Mucosa of descending colon (tissue), 3 donors: ENCODE measurements around the gene RRP9. TPM values are rescaled to one million over a fixed set of nuclear protein-coding genes. Genes with fewer than 3 reads are reported as not detected.

Experiments used
- ATAC-seq: fragments of 200-7000 bp; cut with Tn5 transposase; one replicate; pipeline ENCODE4 v1.9.1; 2020; ENCODE audit warnings: mild to moderate bottlenecking, moderate library complexity
- DNase-seq, 3 donors: peaks; one replicate each; pipeline ENCODE4 v3.0.0-alpha.2; 2020
- H3K36me3 ChIP-seq: fragments of 200-600 bp; one replicate; pipeline ENCODE4 v1.8.0; 2021; ENCODE audit warnings: low read depth, mild to moderate bottlenecking
- H3K4me1 ChIP-seq: fragments of 200-600 bp; one replicate; pipeline ENCODE4 v1.8.0; 2021; ENCODE audit warnings: low read depth, mild to moderate bottlenecking
- H3K4me3 ChIP-seq: fragments of 200-600 bp; one replicate; pipeline ENCODE4 v1.8.0; 2021; ENCODE audit warnings: mild to moderate bottlenecking
- H3K9me3 ChIP-seq: fragments of 200-600 bp; one replicate; pipeline ENCODE4 v1.8.0; 2021; ENCODE audit warnings: mild to moderate bottlenecking
- intact Hi-C, 2 donors: fragments of 100-400 bp; cut with DNase I in 1 of 2; cut with micrococcal nuclease in 1 of 2; formaldehyde crosslinking; loops; one replicate each; pipeline versions ENCODE4 v1.11.0 to v1.11.1; 2022; cut with DNase I, micrococcal nuclease
- total RNA-seq, 3 donors: library from RNA; stranded (reverse); fragmentation: NEBNext Ultra II Directional in 2 of 3; extraction: Animal tissue kit (Norgen Biotek cat#: 25700) in 2 of 3; gene quantifications; one replicate each; pipeline versions ENCODE4 v1.2.1 to v1.2.4, GENCODE V29; 2021 to 2023
- TF ChIP-seq, protein P1 (sequence below): fragments of 200-600 bp; IDR thresholded peaks from one replicate; pipeline ENCODE4 v1.8.0; 2022; ENCODE audit warnings: antibody characterized with exemption, mild to moderate bottlenecking
- donor health status: DM: no; HTN: no; CAD: no; lungs with moderate emphysema.
- donor health status: DM: no; HTN: no; CAD: no.
- donor health status: DM: no; HTN: yes; CAD: no.

RRP9 gene
- total RNA-seq, 3 donors from 2014 or later: 11.9 to 15.7 (median 15.3) TPM

GRCh38 chr3:51887620-51888019 lies 54.1 kb downstream of the RRP9 start:
- peak; percentile 37 for ATAC-seq
- H3K4me1 ChIP-seq: no peaks in the 10 kb centered on the region
- H3K36me3 ChIP-seq: no peaks in the 10 kb centered on the region
- H3K9me3 ChIP-seq: no peaks in the 10 kb centered on the region
- intact Hi-C loops: no loop called here
- no peak overlapping the region for H3K4me3 ChIP-seq
- no peak for DNase-seq
- TF ChIP-seq, protein P1, sequence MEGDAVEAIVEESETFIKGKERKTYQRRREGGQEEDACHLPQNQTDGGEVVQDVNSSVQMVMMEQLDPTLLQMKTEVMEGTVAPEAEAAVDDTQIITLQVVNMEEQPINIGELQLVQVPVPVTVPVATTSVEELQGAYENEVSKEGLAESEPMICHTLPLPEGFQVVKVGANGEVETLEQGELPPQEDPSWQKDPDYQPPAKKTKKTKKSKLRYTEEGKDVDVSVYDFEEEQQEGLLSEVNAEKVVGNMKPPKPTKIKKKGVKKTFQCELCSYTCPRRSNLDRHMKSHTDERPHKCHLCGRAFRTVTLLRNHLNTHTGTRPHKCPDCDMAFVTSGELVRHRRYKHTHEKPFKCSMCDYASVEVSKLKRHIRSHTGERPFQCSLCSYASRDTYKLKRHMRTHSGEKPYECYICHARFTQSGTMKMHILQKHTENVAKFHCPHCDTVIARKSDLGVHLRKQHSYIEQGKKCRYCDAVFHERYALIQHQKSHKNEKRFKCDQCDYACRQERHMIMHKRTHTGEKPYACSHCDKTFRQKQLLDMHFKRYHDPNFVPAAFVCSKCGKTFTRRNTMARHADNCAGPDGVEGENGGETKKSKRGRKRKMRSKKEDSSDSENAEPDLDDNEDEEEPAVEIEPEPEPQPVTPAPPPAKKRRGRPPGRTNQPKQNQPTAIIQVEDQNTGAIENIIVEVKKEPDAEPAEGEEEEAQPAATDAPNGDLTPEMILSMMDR: no peak

GRCh38 chr3:51886447-51886846 lies 55.3 kb downstream of the RRP9 start:
- Histone ChIP-seq H3K4me1 (no peaks in the 10 kb centered on the region), H3K36me3 (no peaks in the 10 kb centered on the region), H3K9me3 (no peaks in the 10 kb centered on the region), H3K4me3 (no peak overlapping the region)
- DNase-seq (no peak), ATAC-seq (no peak)
- TF ChIP-seq, protein P1: no peak
- intact Hi-C loops: no loop called here

Other genes starting within 250 kb of the RRP9 start
- under 1 TPM; 0.14 to 0.61 (median 0.22) TPM for gene GRM2, start 234.8 kb downstream of the RRP9 start, total RNA-seq
- gene IQCF6, start 162.7 kb downstream of the RRP9 start, total RNA-seq: not detected
- not detected for gene IQCF2, start 80.3 kb downstream of the RRP9 start, total RNA-seq
- not detected for gene IQCF5, start 66.3 kb downstream of the RRP9 start, total RNA-seq
- gene IQCF1, start 38.6 kb downstream of the RRP9 start, total RNA-seq: not detected
- 10 to 100 TPM; 27.0 to 34.0 (median 29.2) TPM for gene PARP3, start 459 bp upstream of the RRP9 start, total RNA-seq
- under 1 TPM in 1 of 3 donors, not detected in 2; 0.22 TPM for gene GPR62, start 13.5 kb upstream of the RRP9 start, total RNA-seq
- 10 to 100 TPM; 17.8 to 41.9 (median 25.9) TPM for gene PCBP4, start 25.6 kb upstream of the RRP9 start, total RNA-seq
- gene ABHD14B, start 32.1 kb upstream of the RRP9 start, total RNA-seq: 10 to 100 TPM; 63.4 to 84.0 (median 81.0) TPM
- gene ABHD14A, start 33.2 kb upstream of the RRP9 start, total RNA-seq: 10 to 100 TPM in 1 of 3 donors, 1 to 10 TPM in 2; 6.3 to 14.8 (median 9.1) TPM
- 100 to 1,000 TPM in 2 of 3 donors, 10 to 100 TPM in 1; 79.9 to 180 (median 133) TPM for gene ACY1, start 41.6 kb upstream of the RRP9 start, total RNA-seq
- gene RPL29, start 54.0 kb upstream of the RRP9 start, total RNA-seq: 100 to 1,000 TPM; 782 to 973 (median 946) TPM
- 10 to 100 TPM in 1 of 3 donors, 1 to 10 TPM in 2; 6.9 to 12.3 (median 8.0) TPM for gene DUSP7, start 114.7 kb upstream of the RRP9 start, total RNA-seq
- gene POC1A, start 212.5 kb upstream of the RRP9 start, total RNA-seq: 10 to 100 TPM in 1 of 3 donors, 1 to 10 TPM in 2; 2.9 to 12.1 (median 7.7) TPM